IMR-90 (cell line): Measurements from ENCODE around the gene PCSK5. TPM values are rescaled to one million over a fixed set of nuclear protein-coding genes. Genes with fewer than 3 reads are reported as not detected.

ENCODE experiments used
- ATAC-seq: fragments of 200-7000 bp; cut with Tn5 transposase; 2 replicates; pipeline ENCODE4 v1.9.1; 2020; ENCODE audit warnings: low read depth, mild to moderate bottlenecking, moderate library complexity
- BruUV-seq: library from RNA; stranded (reverse); fragments of 400-500 nt; replicated peaks from 2 replicates; lab custom pipeline; 2021; lab: Mats Ljungman, UMichigan
- CTCF ChIA-PET: fragments of 300-600 bp; formaldehyde crosslinking; extraction: SDS; loops from one replicate; lab custom pipeline; 2021; ENCODE audit warnings: antibody characterized with exemption; lab: Yijun Ruan, JAX
- POLR2A ChIA-PET: fragments of 300-600 bp; sonication (Branson Sonifier 250); formaldehyde crosslinking; loops from one replicate; lab custom pipeline; 2022; ENCODE audit warnings: antibody characterized with exemption; ENCODE audit not compliant: unreplicated experiment; lab: Charles Lee
- DNase-seq: peaks from one replicate; pipeline ENCODE4 v3.0.0; 2013
- H2AFZ ChIP-seq: replicated peaks from 2 replicates; pipeline ENCODE3; 2013; ENCODE audit warnings: low read length, mild to moderate bottlenecking; ENCODE audit not compliant: poor library complexity
- H2AK5ac ChIP-seq: 2 replicates; pipeline ENCODE4 v1.6.1; 2013; ENCODE audit warnings: low read depth, low read length, inconsistent platforms
- H2AK9ac ChIP-seq: replicated peaks from 2 replicates; pipeline ENCODE3; 2013; ENCODE audit warnings: mild to moderate bottlenecking, low read depth, low read length, moderate library complexity; ENCODE audit not compliant: poor library complexity
- H2BK120ac ChIP-seq: 2 replicates; pipeline ENCODE4 v1.6.1; 2013; ENCODE audit warnings: low read depth, low read length, inconsistent platforms
- H2BK15ac ChIP-seq: 3 replicates; pipeline ENCODE4 v1.6.1; 2013; ENCODE audit warnings: low read depth, low read length, inconsistent platforms
- H2BK20ac ChIP-seq: 2 replicates; pipeline ENCODE4 v1.6.1; 2013; ENCODE audit warnings: low read depth, mild to moderate bottlenecking, inconsistent platforms, low read length, moderate library complexity
- H2BK5ac ChIP-seq: 2 replicates; pipeline ENCODE4 v1.6.1; 2013; ENCODE audit warnings: mild to moderate bottlenecking, low read depth, low read length, inconsistent platforms; ENCODE audit not compliant: poor library complexity, severe bottlenecking
- H3K14ac ChIP-seq: replicated peaks from 2 replicates; pipeline ENCODE4 v1.6.1; 2013; ENCODE audit warnings: low read depth, low read length, inconsistent platforms
- H3K18ac ChIP-seq: 2 replicates; pipeline ENCODE4 v1.6.1; 2013; ENCODE audit warnings: low read depth, low read length, control low read depth
- H3K23ac ChIP-seq: 2 replicates; pipeline ENCODE4 v1.6.1; 2013; ENCODE audit warnings: low read depth, low read length, inconsistent platforms
- H3K27ac ChIP-seq: 2 replicates; pipeline ENCODE4 v1.5.1; 2013; ENCODE audit warnings: mild to moderate bottlenecking, control low read depth, low read length; ENCODE audit not compliant: insufficient read depth
- H3K27me3 ChIP-seq: 2 replicates; pipeline ENCODE4 v1.6.1; 2013; ENCODE audit warnings: low read length; ENCODE audit not compliant: control insufficient read depth, insufficient read depth
- H3K36me3 ChIP-seq: 2 replicates; pipeline ENCODE4 v1.6.1; 2013; ENCODE audit warnings: low read length, mixed read lengths; ENCODE audit not compliant: control insufficient read depth, insufficient read depth
- H3K4ac ChIP-seq: 2 replicates; pipeline ENCODE4 v1.6.1; 2013; ENCODE audit warnings: low read depth, low read length, inconsistent platforms
- H3K4me1 ChIP-seq: 2 replicates; pipeline ENCODE4 v1.6.1; 2013; ENCODE audit warnings: low read length, mixed read lengths; ENCODE audit not compliant: control insufficient read depth, insufficient read depth
- H3K4me2 ChIP-seq: 2 replicates; pipeline ENCODE4 v1.6.1; 2013; ENCODE audit warnings: low read depth, mild to moderate bottlenecking, control low read depth, low read length, moderate library complexity
- H3K4me3 ChIP-seq: 2 replicates; pipeline ENCODE4 v1.5.1; 2013; ENCODE audit warnings: low read depth, mild to moderate bottlenecking, control low read depth, low read length, moderate library complexity; ENCODE audit not compliant: insufficient read depth
- H3K56ac ChIP-seq: 2 replicates; pipeline ENCODE4 v1.6.1; 2013; ENCODE audit warnings: low read length, inconsistent platforms; ENCODE audit not compliant: insufficient read depth; ENCODE audit errors: extremely low read depth
- H3K79me1 ChIP-seq, 2 experiments: 2 replicates each; pipeline ENCODE4 v1.6.1; 2013; ENCODE audit warnings: low read length in 2 of 2, inconsistent platforms in 1 of 2, low read depth in 1 of 2
- H3K9ac ChIP-seq: 2 replicates; pipeline ENCODE4 v1.6.1; 2013; ENCODE audit warnings: low read depth, low read length, control low read depth
- H3K9me1 ChIP-seq: 2 replicates; pipeline ENCODE4 v1.6.1; 2013; ENCODE audit warnings: low read length, inconsistent platforms; ENCODE audit not compliant: insufficient read depth
- H3K9me3 ChIP-seq: 2 replicates; pipeline ENCODE4 v1.6.1; 2013; ENCODE audit warnings: low read length; ENCODE audit not compliant: control insufficient read depth, insufficient read depth
- H4K20me1 ChIP-seq: 2 replicates; pipeline ENCODE4 v1.6.1; 2013; ENCODE audit warnings: low read length, inconsistent platforms; ENCODE audit not compliant: insufficient read depth
- H4K5ac ChIP-seq: 2 replicates; pipeline ENCODE4 v1.6.1; 2013; ENCODE audit warnings: mild to moderate bottlenecking, low read depth, low read length, control low read depth
- H4K8ac ChIP-seq, 2 experiments: 2 replicates each; pipeline ENCODE4 v1.6.1; 2013; ENCODE audit warnings: low read depth in 2 of 2, low read length in 2 of 2, control low read depth in 1 of 2, inconsistent platforms in 1 of 2
- H4K91ac ChIP-seq: 2 replicates; pipeline ENCODE4 v1.6.1; 2013; ENCODE audit warnings: low read depth, low read length, inconsistent platforms; ENCODE audit not compliant: insufficient read depth
- CEBPB ChIP-seq: IDR thresholded peaks from 2 replicates; pipeline ENCODE4 v1.6.1; 2012; ENCODE audit warnings: low read depth, low read length, improper control_type of control experiment
- MAFK ChIP-seq: IDR thresholded peaks from 2 replicates; pipeline ENCODE4 v1.6.1; 2012; ENCODE audit warnings: low read depth, low read length, improper control_type of control experiment
- SMC3 ChIP-seq: fragments of 150-350 bp; IDR thresholded peaks from 2 replicates; pipeline ENCODE4 v1.6.1; 2016; ENCODE audit warnings: low read depth, mild to moderate bottlenecking, antibody characterized with exemption, low read length, moderate library complexity
- WGBS, 2 experiments: methylation state at CpG; one replicate each; pipeline versions ENCODE4 v1.1.5 to v1.1.7; 2013; ENCODE audit warnings: missing lambda C conversion rate in 2 of 2; ENCODE audit not compliant: insufficient read length in 1 of 2; ENCODE audit errors: extremely low coverage in 2 of 2; 5-methylcytosine and 5-hydroxymethylcytosine counted together
- dilution Hi-C: fragments of 300-500 bp; cut with HindIII; formaldehyde crosslinking; loops from one replicate; pipeline ENCODE4 v1.14.3; 2018; ENCODE audit warnings: low sequenced_read_pairs; ENCODE audit not compliant: unreplicated experiment
- in situ Hi-C: fragments of 300-500 bp; cut with MboI; formaldehyde crosslinking; loops from 3 replicates; pipeline ENCODE4 v1.14.3; 2019; ENCODE audit warnings: low sequenced_read_pairs, inconsistent platforms, mixed read lengths
- intact Hi-C: fragments of 100-400 bp; cut with micrococcal nuclease; formaldehyde crosslinking; loops from 2 replicates; pipeline ENCODE4 v1.10.0; 2022
- polyA plus RNA-seq, 3 experiments: library from polyadenylated mRNA; depleted of rRNA; stranded (reverse); fragments of >200 nt; gene quantifications; 2 replicates each; pipeline ENCODE4 v1.2.3, GENCODE V29; 2012; ENCODE audit warnings: low replicate concordance in 1 of 3
- total RNA-seq: library from RNA; depleted of rRNA; stranded (reverse); fragments of >200 nt; gene quantifications from 2 replicates; pipeline ENCODE4 v1.2.3, GENCODE V29; 2012

PCSK5 gene
- total and polyA plus RNA-seq, 2 of the 4 experiments (the other 2 are of a cell fraction): 1.5 to 3.0 TPM

DNA sequence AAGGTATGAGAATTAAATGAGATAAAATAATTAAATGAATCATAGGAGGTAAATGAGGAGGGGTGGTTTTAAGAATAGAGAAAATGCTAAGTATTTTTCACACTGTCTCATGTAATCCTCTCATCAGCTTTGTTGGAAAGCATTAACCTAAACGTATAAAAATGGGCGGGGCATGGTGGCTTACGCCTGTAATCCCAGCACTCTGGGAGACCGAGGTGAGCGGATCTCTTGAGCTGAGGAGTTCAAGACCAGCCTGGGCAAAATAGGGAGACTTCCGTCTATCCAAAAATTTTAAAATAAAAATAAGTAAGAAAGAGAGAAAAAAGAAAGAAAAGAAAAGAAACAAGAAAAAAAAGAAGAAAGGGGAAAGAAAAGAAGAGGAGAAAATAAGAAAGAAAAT lies 505.7 kb downstream of the PCSK5 start:
- BruUV-seq: no TSS peak
- H3K18ac ChIP-seq: no peak overlapping the region

More for the DNA sequence above, 505.7 kb downstream of the PCSK5 start:
- H3K23ac ChIP-seq: no peak overlapping the region
- DNase-seq (no peak), ATAC-seq (no peak)
- H2BK120ac ChIP-seq: no peak overlapping the region
- no peak overlapping the region for H4K91ac ChIP-seq
- no peak overlapping the region for H3K4me3 ChIP-seq
- H2BK15ac ChIP-seq: no peak overlapping the region
- H2BK5ac ChIP-seq: no peak overlapping the region
- H4K5ac ChIP-seq: no peak overlapping the region
- in situ Hi-C loops (no loop called here), intact Hi-C loops (no loop called here), dilution Hi-C loops (no loop called here)
- no peak overlapping the region for H3K4me2 ChIP-seq
- H3K27me3 ChIP-seq: no peaks in the 10 kb centered on the region
- ChIA-PET CTCF (no interaction called here), POLR2A (no interaction called here)
- no peak for TF ChIP-seq CEBPB
- TF ChIP-seq MAFK: no peak
- TF ChIP-seq SMC3: no peak
- H3K36me3 ChIP-seq: no peaks in the 10 kb centered on the region
- no CpG with 5 or more reads among the region's 6 CpGs for WGBS, 2 experiments
- no peak overlapping the region for H3K56ac ChIP-seq
- H4K20me1 ChIP-seq: no peaks in the 10 kb centered on the region
- H3K9ac ChIP-seq: no peak overlapping the region
- H3K4me1 ChIP-seq: peaks cover 6% of the 10 kb centered on the region
- no peak overlapping the region for H2AK9ac ChIP-seq
- H2AK5ac ChIP-seq: no peak overlapping the region
- H3K9me3 ChIP-seq: no peaks in the 10 kb centered on the region
- no peak overlapping the region for H4K8ac ChIP-seq
- no peak overlapping the region for H2BK20ac ChIP-seq
- H3K79me1 ChIP-seq: peaks cover 11 to 20% of the 10 kb centered on the region in 2 experiments
- H3K27ac ChIP-seq: no peak overlapping the region
- no peak overlapping the region for H3K14ac ChIP-seq
- H3K9me1 ChIP-seq: peaks cover 3% of the 10 kb centered on the region; the same call in 1 of the 2 replicates
- H2AFZ ChIP-seq: no peak overlapping the region
- no peak overlapping the region for H3K4ac ChIP-seq
